ENCODE results near the gene POLG2. TPM values are rescaled to one million over a fixed set of nuclear protein-coding genes. Genes with fewer than 3 reads are reported as not detected.

The POLG2 gene
- total and polyA plus RNA-seq, 2 donors (not counting 3 experiments of a cell fraction or from before 2014, with no cell fraction given) = 6.5 to 18.6 TPM

DNA sequence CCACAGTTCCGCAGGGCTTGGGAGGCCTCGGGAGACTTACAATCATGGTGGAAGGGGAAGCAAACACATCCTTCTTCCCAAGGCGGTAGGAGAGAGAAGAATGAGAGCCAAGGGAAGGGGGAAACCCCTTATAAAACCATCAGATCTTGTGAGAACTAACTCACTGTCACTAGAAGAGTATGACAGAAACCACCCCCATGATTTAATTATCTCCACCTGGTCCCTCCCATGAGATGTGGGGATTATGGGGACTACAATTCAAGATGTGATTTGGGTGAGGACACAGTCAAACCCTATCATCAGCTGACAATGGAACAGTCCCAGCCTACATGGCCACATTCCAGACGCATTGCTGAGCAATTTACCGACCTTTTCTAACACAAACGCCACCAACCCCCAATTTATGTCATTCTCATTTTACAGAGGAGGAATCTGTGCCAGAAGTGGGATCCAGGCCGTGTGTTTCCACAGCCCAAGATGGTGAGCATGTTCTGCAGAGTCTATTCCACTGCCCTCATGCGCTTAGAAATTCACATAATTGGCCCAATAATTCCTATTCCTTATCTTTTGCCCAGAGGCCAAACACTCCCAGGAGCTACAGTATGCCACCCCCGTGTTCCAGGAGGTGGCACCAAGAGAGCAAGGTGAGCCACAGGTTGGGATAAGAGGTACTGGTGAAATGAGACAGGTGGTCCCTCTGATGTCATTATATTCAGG, 30.7 kb downstream of the POLG2 start:
- TF ChIP-seq, protein P1, sequence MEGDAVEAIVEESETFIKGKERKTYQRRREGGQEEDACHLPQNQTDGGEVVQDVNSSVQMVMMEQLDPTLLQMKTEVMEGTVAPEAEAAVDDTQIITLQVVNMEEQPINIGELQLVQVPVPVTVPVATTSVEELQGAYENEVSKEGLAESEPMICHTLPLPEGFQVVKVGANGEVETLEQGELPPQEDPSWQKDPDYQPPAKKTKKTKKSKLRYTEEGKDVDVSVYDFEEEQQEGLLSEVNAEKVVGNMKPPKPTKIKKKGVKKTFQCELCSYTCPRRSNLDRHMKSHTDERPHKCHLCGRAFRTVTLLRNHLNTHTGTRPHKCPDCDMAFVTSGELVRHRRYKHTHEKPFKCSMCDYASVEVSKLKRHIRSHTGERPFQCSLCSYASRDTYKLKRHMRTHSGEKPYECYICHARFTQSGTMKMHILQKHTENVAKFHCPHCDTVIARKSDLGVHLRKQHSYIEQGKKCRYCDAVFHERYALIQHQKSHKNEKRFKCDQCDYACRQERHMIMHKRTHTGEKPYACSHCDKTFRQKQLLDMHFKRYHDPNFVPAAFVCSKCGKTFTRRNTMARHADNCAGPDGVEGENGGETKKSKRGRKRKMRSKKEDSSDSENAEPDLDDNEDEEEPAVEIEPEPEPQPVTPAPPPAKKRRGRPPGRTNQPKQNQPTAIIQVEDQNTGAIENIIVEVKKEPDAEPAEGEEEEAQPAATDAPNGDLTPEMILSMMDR (IDR thresholded peaks at IDR 0.05; ENCODE audit: extremely low read depth in 1 of 2, insufficient read depth in 1 of 2, low read depth in 1 of 2, low read length in 2 of 2) = no peak
- TF ChIP-seq MYC (IDR thresholded peaks at IDR 0.05; ENCODE audit: low read depth, low read length) (no peak), POLR2AphosphoS5 (IDR thresholded peaks at IDR 0.05; ENCODE audit: insufficient read depth, low read depth, low read length) (no peak), POLR2A (IDR thresholded peaks at IDR 0.05; ENCODE audit: low read depth, low read length) (no peak), EZH2 (IDR thresholded peaks at IDR 0.05; ENCODE audit: borderline replicate concordance, low read depth, low read length, severe bottlenecking) (no peak), JUN (IDR thresholded peaks at IDR 0.05; ENCODE audit: borderline replicate concordance, insufficient read depth, insufficient read length, low read depth) (no peak)
- no TSS peak for BruUV-seq (replicated peaks)
- H3K9ac ChIP-seq (replicated peaks; ENCODE audit: extremely low read depth, insufficient read depth, low read length) = no peak overlapping the region
- H3K9me1 ChIP-seq (replicated peaks; ENCODE audit: control insufficient read depth, extremely low read depth, insufficient read depth, low read length) = no peaks in the 10 kb centered on the region
- no peaks in the 10 kb centered on the region for H3K27me3 ChIP-seq (ENCODE audit: control insufficient read depth in 2 of 2, insufficient read depth in 2 of 2, low read length in 2 of 2)
- DNase-seq (ENCODE audit: low read depth, low spot score) = no peak
- H3K79me2 ChIP-seq (ENCODE audit: control insufficient read depth, insufficient read depth, low read length) = no peaks in the 10 kb centered on the region
- intact Hi-C loops (cut with micrococcal nuclease) = no loop called here
- no peaks in the 10 kb centered on the region for H3K9me3 ChIP-seq (replicated peaks; ENCODE audit: control insufficient read depth, insufficient read depth, low read length)
- H3K4me1 ChIP-seq (ENCODE audit: control insufficient read depth, extremely low read depth, insufficient read depth, low read length) = peaks cover 11% of the 10 kb centered on the region
- H2AFZ ChIP-seq (ENCODE audit: low read depth, low read length) = no peak overlapping the region
- H4K20me1 ChIP-seq (replicated peaks; ENCODE audit: control insufficient read depth, extremely low read depth, insufficient read depth, low read length) = no peaks in the 10 kb centered on the region
- CTCF ChIA-PET = interaction anchor here (2.0 kb wide), 1 partner anchor 25 kb away, joined by 12 read pairs; no protein-coding TSS in a partner anchor
- dilution Hi-C loops (cut with MboI; ENCODE audit: extremely low pct_ligation_motif_present, low sequenced_read_pairs) = no loop called here
- POLR2A ChIA-PET = interaction anchor here (0.6 kb wide), 1 partner anchor 84 kb away, joined by 5 read pairs; no protein-coding TSS in a partner anchor
- peaks cover 0 to 2% of the 10 kb centered on the region in 2 experiments for H3K36me3 ChIP-seq (ENCODE audit: control insufficient read depth in 2 of 2, extremely low read depth in 1 of 2, insufficient read depth in 2 of 2, low read length in 2 of 2)
- FAIRE-seq = no peak
- H3K4me3 ChIP-seq (replicated peaks in 1 of 3; ENCODE audit: insufficient read depth in 1 of 3, low read depth in 1 of 3, low read length in 3 of 3) = no peak overlapping the region
- no peak overlapping the region for H3K4me2 ChIP-seq (ENCODE audit: insufficient read depth, low read length)
- H3K27ac ChIP-seq (ENCODE audit: insufficient read depth, low read depth, low read length) = no peak overlapping the region

Data from endothelial cell of umbilical vein (primary cell).